ENCODE measurements around the gene NPAS3.

DNA sequence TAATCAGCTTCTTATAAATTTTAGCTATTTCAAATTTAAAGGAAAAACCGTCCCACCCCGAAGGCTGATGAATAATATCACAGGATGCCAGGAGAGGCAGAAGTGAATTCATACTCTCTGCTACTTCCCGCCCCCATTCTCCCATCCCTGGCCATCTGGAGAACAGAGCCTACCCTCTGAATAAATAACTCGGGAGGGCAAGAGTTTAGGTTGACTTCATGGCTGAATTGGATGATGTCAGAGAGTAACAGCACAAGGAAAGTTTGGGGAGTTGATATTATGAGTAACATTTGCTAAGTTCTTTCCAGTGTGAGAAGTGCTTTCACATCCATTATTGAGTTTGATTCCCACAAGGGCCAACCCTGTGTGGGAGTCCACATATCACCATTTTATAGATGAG, 770.6 kb downstream of the NPAS3 start:
- TF ChIP-seq, protein P1, sequence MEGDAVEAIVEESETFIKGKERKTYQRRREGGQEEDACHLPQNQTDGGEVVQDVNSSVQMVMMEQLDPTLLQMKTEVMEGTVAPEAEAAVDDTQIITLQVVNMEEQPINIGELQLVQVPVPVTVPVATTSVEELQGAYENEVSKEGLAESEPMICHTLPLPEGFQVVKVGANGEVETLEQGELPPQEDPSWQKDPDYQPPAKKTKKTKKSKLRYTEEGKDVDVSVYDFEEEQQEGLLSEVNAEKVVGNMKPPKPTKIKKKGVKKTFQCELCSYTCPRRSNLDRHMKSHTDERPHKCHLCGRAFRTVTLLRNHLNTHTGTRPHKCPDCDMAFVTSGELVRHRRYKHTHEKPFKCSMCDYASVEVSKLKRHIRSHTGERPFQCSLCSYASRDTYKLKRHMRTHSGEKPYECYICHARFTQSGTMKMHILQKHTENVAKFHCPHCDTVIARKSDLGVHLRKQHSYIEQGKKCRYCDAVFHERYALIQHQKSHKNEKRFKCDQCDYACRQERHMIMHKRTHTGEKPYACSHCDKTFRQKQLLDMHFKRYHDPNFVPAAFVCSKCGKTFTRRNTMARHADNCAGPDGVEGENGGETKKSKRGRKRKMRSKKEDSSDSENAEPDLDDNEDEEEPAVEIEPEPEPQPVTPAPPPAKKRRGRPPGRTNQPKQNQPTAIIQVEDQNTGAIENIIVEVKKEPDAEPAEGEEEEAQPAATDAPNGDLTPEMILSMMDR (conservative IDR thresholded peaks at IDR 0.05; ENCODE audit: low read depth, low read length), result no peak
- no peak for TF ChIP-seq EZH2 (IDR thresholded peaks at IDR 0.05; ENCODE audit: low read length, unreplicated experiment)
- TF ChIP-seq EZH2phosphoT487 (IDR thresholded peaks at IDR 0.05; ENCODE audit: borderline replicate concordance, low read length), result no peak

Measured in PC-3 (cell line).